HG03139 (cell line): Measurements from ENCODE around the gene WNT1.

ENCODE experiments used
- ATAC-seq: cut with Tn5 transposase; IDR thresholded peaks from one replicate; pipeline ENCODE4 v1.9.1; 2021; ENCODE audit not compliant: unreplicated experiment

The WNT1 gene

GRCh38 chr12:48961331-48961730 lies 16.8 kb upstream of the WNT1 start:
- no peak for ATAC-seq

DNA sequence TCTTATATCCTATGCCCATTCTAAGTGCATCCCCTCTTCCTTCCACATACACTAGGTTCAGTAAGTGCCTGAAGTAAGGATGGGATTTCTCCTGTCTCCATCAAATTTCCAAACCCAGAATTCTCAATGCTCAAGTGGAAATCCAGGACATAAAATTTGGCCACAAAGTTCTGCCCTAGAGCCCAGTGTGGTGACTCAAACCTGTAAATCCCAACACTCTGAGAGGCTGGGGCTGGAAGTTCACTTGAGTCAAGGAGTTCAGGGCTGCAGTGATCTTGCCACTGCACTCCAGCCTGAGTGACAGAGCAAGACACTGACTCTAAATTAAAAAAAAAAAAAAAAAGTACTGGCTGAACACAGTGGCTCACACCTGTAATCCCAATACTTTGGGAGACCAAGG lies 16.3 kb upstream of the WNT1 start:
- ATAC-seq, result no peak

- ATAC-seq, result no peak
Measured at GRCh38 chr12:48965298-48965838, 12.8 kb upstream of the WNT1 start.

DNA sequence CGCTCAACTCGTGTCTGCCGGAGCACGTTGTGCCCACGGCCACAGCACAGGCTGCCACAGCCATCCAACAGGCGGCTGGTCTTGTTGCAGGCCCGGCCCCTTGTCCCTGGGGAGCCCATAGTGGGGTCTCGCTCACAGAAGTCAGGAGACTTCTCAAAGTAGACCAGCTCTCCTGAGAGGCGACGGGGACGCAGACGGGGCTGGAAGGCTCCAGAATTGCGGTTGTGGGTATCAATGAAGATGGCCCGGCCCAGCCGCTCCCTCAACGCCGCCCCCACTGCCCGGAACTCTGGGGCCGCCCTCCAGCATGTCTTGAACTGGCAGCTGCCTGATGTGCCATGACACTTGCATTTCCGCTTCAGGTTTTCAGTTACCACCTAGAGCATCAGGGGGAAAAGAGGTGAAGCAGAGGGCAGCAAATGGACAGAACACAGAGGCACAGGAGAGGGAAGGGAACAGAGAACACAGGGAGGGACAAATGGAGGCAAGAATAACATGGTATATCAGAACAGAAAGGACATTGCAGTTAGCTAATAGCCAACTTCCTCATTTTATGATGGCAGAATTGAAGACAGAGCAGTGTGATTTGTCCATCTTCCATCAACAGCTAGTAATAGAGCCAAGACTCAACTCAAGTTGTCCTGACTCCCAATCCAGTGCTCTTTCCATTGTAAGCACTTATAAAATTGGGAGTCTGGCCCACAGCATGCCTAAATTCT lies 11.8 kb upstream of the WNT1 start:
- no peak for ATAC-seq

GRCh38 chr12:48967991-48968390 lies 10.1 kb upstream of the WNT1 start:
- no peak for ATAC-seq

GRCh38 chr12:48968467-48968866 lies 9.7 kb upstream of the WNT1 start:
- no peak for ATAC-seq

GRCh38 chr12:48969160-48969771 lies 8.9 kb upstream of the WNT1 start:
- ATAC-seq, result no peak

GRCh38 chr12:48969833-48970701 lies 8.1 kb upstream of the WNT1 start:
- no peak for ATAC-seq

GRCh38 chr12:48970702-48971334 lies 7.3 kb upstream of the WNT1 start:
- ATAC-seq, result no peak

DNA sequence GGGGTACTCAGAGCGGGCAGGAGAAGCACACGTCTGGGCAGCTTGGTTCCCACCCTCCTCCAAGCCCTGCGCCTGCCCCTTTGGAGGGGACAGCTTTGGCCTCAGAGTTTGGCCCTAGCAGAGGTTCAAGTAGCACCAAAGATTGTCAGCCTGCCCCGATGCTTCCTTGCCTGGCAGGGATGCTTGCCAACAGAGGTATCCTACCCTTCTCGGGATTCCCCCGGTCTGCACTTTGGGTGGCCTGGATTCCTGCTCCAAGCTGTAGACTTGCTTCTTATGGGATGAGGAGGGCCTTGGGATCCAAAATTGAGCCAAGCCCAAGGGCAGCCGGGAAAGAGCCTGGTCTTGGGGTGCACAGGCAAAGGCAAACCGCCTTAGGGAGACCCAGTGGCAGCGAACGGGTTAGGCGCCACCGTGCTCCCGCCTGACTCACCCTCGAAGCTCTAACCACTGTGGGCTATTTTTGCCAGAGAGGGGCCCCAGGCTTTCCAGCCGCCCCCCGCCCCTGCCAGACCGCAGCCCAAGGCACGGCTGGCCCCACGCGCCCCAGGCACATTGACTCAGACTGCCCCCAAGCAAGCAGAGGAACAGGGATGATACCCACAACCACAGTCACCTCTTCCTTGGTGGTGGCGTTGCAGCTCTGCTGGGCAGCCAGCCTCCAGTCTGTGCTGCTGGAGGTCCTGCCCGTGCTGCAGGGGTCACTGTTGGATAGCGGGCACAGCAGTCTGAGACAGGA lies 5.7 kb upstream of the WNT1 start:
- ATAC-seq, result no peak

DNA sequence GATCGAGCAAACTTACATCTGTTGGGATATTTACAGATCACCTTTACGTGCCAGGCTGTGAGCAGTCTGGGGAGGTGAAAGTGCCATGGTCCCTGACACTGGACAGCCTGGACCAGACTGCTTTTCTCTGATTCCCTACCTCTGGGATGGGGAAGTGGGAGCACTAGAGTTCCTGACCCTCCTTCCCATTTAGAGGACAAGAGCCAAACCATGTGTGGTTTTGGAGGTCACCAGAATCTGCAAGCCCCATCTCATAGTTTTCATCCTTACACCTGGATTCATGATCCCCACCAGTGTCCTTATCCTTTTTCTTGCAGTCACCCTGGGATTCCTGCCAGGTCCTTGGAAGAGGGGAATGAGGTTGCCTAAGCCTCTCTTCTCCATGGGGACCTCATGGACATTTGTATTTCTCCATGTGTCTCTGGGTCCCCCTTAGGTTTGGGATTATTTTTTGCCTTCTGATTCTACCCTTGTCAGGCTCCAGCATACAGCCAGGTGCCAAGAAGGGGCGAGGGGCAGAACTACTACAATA lies 5.1 kb upstream of the WNT1 start:
- ATAC-seq, result no peak

DNA sequence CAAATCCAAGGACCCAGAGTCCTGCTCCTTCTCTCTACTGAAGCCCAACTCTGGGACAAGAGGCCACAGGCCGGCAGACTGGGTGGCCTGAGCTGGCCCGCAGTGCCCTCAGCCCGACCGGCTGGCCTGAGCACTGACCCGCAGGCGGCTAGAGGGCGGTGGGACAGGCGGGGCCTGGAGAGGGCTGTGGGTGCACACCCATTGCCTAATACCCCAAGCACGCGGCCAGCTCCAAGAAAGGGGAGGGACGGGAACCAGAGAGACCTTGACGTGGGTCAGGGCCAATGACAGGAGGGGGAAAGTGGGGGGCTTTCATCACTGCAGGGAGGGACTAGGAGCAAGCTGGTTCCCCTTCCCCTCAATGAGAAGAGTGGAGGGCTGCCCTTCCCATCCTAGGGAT lies 4.6 kb upstream of the WNT1 start:
- no peak for ATAC-seq

GRCh38 chr12:48973941-48974673 lies 4.0 kb upstream of the WNT1 start:
- ATAC-seq, result no peak

DNA sequence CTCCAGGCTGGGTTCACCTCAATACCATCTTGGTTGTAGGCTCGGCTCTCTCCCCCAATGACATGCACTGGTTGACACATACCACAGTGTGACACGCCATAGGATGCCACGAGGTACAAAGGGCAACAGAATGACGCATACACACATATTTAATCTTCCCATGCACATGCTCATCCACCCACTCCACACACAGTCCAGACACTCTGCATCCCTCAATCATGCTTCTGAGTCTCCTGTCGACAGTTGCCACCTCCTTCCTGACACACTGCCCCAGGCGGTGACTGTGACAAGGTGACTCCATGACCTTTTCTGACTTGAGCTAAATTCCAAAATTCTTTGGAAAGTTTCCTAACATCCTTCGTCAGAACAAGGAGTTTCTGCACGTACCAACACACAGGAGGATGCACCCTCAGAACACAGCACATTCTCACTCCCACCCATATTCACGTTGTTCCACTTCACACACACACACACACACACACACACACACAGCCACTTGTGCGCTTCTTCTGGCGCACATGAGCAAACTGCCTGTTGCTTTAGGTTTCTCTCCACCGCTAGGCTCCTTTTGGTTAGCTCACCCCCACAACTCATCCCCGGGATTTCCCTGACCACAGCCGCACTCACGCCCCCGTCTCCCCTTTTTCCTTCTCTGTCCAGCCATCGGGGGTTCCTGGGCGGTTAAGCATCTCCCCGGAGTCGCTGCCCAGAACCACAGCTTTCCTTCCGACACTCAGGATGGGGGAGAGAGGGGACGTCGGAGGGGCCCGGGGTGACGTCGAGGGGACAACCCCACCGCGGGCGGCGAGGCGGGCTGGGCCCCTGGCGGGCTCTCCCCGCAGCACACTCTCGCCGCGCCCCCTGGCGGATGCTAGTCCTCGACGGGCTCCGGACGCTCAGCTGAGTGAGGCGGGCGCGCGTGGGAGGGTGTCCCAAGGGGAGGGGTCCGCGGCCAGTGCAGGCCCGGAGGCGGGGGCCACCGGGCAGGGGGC lies 536 bp upstream of the WNT1 start:
- ATAC-seq, result no peak

GRCh38 chr12:48978741-48979601 lies 849 bp downstream of the WNT1 start:
- ATAC-seq, result no peak

GRCh38 chr12:48979602-48980388 lies 1.7 kb downstream of the WNT1 start:
- ATAC-seq, result no peak
